GM18526 (cell line): ENCODE results near the gene PXDC1.

Experiments used
- POLR2A ChIP-seq: IDR thresholded peaks from 3 replicates; pipeline ENCODE4 v1.6.1; 2011; ENCODE audit not compliant: insufficient read length; ENCODE audit errors: extremely low read depth

The PXDC1 gene

DNA sequence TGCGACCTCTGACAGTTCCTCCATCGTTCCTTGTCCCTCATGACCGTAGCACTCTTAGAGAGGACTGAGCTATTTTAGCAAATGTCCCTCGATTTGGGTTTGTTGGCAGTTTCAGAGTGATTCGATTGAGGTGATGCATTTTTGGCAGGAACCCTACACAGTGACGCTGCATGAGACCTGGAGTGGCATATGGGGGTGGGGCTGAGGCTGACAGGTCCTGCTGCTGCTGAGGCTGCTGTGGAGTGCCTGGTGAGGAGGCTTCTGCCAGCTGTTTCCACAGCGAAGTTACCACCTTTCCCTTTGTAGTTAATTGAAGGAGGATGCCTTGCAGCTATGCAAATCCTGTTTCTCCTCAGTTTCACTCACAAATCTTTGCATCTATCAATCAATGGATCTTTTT is 19.8 kb downstream of the PXDC1 start:
- TF ChIP-seq POLR2A = no peak

DNA sequence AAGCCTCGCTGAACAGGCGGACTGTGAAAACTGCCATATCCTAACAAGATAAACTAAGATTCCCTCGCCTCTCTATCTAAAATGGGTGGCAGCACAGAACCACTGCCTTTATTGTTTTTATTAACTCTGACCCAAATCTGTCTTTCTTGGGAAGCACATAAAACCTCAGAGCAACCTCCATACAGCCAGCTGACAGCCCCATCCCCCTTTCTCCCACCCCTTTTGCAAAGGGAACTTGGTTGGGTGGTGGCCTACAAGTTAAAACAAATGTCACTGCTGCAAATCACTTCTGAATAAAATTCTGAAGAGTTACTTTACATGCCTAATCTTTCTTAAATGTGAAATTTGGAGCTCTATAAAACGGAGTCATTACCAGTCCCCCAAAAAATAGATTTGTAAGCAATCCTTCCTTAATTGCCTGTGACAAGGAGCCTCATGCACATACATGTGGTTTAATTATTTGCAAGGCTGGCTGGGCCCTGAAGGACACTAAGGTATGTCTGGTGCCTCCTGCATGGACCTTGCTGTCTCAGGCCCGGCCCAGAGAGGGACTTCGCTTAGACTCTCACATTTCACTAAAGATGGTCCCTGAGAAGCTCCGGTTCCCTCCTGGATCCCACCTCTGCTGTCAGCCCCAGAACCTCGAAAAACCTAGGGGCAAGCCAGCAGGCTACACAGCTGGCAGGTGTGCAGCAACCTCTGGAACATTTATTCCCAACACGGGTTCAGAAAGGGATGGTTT is 21.7 kb downstream of the PXDC1 start:
- no peak for TF ChIP-seq POLR2A

DNA sequence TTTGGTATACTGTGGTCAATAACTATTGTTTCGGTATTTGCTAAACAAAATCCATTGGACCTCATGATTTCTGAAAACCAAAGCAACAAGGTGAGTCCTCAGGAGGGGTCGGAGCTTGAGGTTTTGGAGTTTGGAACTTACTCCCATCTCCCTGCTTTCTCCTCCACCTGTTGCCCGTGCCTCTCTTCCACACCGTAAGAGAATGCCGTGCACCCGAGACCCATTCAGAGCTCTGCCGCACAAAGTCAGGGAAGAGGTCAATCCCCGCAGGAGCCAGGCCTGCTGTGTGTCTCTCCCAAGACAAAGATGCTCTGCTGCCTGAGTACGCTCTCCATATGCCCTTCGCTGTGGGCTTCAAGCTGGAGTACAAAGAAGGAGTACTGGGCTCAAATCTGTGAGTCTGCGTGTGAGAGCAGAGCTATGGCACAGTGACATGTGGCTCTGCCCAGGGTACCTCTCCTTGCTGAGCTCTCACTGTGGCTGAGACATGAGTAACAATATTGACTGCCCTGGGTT is 23.9 kb downstream of the PXDC1 start:
- no peak for TF ChIP-seq POLR2A

DNA sequence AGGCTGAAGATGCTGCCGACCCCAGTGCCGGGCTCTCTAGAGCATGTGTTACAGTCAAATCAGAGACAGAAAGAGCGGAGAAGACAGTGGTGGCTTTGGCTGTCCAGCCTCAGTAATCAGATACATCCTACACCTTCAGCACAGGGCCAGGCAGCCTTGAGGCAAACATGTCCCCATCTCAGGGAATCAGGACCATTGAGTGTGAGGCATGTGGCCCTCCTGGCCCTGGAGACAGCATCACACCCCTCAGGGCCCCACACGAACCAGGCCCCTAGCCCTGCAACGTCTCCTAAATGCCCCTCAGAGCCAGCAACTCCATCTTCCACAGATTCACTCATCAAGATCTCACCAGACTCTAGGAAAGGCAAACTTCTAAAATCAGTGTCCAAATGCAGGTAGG is 24.5 kb downstream of the PXDC1 start:
- TF ChIP-seq POLR2A = no peak

DNA sequence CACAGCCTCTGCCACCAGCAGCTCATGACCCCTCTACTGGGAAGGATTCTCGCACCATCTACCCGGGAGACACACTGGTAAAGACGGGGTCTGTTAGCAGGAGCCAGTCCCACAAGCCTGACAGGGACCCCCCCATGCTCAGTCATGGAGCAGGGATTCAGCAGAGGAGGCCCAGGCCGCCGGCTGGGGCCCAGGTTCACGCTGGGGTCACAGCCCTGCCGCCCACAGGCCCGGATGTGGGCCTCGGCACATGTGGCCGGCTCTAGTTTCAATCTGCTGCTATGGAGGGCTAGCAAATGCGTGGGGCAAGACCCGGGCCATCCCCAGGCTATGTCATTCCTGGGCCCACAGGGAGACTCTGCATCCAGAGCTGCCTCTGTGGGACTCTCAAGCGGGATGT is 25.1 kb downstream of the PXDC1 start:
- no peak for TF ChIP-seq POLR2A

DNA sequence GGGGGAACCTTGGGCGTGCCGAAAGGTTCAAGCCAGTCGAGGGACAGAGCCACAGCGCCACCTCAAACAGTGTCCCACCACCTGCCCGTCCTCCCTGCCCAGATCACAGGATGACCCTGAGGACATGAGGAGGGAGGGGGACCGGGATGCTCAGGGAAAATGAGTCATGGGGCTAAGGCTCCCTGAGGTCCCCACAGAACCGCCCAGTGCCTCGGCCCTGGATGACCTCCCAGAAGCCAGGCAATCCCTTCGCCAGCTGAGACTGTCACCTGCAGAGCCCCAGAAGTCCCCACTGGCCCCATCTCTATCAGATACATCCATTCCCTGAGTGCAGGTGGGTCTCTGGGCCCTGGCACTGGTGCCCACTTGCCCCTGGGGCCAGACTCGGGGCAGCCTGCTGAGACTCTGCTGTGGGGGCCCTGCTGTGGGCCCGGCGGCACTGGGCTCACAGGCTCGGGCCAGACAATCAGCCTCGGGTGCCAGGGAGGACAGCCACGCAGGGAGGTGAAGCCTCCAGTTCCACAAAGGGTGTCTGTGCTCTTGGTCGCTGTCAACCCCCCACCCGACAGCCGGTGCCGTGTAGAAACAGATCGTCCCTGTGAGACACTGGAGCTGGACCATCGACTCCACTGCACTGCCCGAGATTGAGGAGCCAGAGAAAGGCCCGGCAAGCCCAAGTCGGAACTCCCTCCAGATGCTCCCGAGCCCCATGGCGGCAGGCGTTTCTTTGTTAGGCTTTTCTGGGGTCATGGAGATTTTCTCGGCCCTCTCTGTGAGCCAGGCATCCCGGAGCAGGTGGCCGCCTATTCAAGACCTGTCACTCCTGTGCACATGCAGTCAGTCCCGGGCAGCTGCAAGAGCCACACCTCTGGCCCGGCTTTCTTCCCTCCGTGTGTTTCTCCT is 26.1 kb downstream of the PXDC1 start:
- TF ChIP-seq POLR2A = no peak

DNA sequence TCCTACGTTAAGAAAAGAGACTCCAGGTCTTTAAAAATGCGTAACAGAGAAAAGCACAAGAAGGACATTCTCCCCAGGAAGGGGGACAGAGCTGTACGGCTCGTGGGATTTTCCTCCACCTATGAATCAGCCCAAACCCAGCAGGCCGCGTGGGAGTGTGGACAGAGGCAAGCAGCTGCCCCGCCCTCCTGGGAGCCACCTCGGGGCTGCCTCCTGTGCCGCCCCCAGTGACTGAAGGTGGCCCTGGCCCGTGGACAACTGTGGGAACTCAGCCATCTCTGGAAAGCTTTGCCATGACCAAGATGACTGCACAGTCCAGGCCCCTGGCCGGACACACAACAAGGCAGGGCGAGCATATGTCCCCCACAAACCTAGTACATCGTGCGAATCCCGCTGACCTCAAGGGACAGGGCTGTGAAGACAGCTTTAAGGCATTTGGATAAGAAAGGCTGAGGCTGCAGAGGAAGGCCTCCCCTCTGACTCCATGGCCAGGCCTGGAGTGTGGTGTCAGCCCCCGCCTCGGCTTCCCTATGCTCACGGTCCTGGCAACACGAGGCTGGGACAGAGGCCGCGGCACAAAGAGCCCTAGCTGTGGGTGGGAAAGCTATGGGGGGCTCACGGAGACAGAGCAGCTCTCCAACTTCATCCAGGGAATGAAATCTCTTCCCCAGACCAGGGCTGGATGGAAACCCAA is 26.9 kb downstream of the PXDC1 start:
- no peak for TF ChIP-seq POLR2A

DNA sequence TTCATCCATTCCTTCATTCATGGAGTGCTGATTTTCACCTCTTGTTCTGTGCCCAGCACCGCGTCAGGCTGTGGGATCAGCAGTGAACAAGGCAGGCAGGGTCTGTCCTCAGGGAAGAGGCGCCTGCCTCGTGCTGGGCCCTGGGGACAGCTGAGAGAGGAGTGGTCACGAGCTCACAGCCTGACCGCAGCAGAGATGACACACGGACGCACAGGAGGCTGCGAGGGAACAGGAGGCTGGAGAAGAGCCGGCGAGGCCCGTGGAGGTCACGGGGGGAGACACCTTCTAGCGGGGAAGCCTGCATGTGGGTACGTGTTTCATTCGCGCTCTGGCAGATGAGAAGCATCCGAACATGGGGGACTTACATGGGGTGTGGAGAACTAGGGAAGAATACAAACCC is 27.5 kb downstream of the PXDC1 start:
- TF ChIP-seq POLR2A = no peak

DNA sequence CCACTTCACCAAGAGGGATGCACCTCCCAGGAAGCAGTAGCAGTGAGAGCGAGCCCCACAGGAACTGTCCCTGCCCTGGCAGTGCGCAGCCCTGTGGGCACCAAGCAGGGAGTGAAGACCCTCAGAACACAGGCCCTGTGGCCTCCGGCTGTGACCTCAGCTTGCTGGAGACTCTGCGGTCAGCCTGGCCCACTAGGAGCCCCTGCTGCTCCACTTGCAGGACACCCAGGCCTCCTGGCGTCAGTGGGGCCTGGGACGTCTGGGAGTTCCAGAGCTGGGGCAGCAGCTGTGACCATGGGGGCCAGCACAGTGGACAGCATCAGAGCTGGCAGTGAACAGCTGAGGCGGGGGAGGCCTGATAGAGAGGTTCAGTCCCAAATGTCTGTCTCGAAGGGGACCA is 28.3 kb downstream of the PXDC1 start:
- no peak for TF ChIP-seq POLR2A

DNA sequence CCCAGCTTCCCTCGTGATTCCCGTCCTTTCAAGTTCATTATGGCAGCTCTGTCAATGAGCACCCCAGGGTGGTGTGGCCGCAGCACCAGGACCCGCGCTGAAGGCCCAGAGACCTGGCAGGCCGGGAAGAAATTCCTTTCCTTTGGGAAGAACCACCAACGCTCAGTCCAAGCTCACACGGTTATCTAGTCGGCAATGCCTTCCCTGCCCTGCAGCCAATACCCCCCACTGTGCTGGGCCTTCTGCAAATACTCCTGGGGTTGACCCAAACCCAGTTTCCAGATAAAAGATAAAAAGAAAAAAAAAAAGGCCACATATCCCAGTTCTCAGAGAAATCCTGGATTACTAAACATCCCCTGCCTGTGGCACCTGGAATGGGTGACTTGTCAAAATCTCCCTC is 28.7 kb downstream of the PXDC1 start:
- no peak for TF ChIP-seq POLR2A

DNA sequence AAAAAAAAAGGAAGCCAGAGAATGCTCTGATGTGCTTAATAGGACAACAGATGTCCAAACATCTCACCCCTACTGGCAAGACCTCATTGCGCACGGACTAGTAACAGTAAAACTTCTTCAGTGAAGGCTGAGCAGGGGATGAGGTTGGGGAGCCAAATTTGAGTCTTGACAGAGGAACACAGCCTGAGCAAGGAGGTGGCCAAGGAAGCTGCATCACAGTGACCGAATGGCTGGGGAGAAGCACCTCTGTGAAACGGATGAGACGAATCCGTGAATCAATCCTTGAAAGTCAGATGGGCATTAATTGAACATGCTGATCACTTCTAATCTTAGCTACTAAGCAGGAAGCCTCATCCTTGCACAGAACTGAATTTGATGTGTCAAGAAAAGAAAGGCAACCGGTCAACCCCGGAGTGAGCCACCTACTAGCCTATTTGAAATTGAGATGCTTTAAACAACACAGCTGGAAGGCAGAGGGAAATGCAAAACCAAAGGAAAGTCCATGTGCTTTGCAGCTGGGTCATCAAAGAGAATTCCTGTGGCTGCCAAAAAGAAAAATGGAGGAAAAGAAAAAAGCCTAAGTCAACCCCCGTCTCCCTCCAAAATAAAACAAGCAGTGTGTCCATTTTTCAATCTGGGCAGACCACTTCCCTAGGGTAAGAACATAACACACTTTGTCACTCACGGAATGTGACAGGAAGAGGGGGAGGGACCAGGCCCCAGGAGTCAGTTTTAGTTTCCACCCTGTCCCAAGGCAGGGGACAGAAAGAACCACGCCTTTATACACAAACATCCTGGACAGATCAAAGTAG is 29.5 kb downstream of the PXDC1 start:
- TF ChIP-seq POLR2A = no peak

DNA sequence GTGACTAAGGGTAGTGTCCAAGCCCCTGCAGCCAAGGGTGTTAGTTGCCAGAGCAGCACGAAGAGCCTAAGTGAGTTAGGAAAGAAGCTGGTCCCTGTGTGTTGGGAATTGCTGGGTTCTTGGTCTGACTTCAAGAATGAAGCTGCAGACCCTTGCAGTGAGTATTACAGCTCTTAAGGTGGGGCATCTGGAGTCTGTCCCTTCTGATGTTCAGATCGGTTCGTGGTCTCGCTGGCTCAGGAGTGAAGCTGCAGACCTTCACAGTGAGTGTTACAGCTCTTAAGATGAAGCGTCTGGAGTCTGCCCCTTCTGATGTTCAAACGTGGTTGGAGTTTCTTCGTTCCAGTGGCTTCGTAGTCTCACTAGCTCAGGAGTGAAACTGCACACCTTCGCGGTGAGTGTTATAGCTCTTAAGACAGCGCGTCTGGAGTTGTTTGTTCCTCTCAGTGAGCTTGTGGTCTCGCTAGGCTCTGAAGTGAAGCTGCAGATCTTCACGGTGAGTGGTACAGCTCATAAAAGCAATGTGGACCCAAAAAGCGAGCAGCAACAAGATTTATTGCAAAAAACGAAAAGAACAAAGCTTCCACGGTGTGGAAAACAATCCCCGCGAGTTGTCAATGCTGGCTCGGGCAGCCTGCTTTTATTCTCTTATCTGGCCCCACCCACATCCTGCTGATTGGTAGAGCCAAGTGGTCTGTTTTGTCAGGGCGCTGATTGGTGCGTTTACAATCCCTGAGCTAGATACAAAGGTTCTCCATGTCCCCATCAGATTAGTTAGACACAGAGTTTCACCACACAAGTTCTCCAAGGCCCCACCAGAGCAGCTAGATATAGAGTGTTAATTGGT is 31.8 kb downstream of the PXDC1 start:
- no peak for TF ChIP-seq POLR2A

DNA sequence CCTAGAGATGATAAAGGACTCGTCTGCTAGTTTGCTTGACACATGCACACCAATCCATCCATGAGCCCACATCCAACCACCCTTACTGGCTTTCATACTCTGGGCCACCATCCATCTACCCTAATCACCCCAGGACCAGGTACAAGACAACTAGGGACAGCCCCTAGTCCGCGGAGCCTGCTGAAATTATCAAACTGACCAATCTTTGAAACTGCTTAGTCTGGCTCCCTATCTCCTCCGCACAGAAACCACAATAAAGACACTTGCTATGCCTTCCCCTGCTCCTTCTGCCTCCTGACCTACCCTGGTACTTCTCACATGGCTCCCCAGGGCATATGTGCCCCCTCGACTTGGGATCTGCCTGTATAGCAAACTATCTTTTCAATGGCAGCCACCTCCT is 33.1 kb downstream of the PXDC1 start:
- TF ChIP-seq POLR2A = no peak

DNA sequence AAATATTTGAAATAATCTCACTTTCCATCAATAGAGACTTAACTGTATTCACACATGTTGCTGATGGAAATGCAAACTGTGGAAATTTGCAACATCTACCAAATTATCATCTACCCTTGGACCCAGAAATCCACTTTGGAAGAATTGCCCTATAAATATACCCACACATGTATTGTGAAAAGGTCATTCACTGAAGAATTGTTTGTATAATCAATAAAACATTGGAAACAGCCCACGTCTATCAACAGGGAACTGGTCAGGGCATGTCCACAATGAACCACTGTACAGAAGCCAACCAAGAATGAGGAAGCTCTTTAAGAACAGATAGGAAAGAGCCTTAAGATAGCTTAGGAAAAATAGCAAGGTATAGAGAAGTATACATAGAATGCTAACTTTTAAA is 36.2 kb downstream of the PXDC1 start:
- TF ChIP-seq POLR2A = no peak
